Hepatocyte (in vitro differentiated cells): ENCODE data around the gene CRISP1.

Experiments used
- EZH2 ChIP-seq: fragments of 200-600 bp; sonication (generic); IDR thresholded peaks from 2 replicates; pipeline ENCODE4 v1.6.1; 2016; ENCODE audit warnings: antibody characterized with exemption, mild to moderate bottlenecking, borderline replicate concordance
- TF ChIP-seq, protein P1 (sequence below): fragments of 200-600 bp; sonication (generic); IDR thresholded peaks from 2 replicates; pipeline ENCODE4 v1.5.1; 2016; ENCODE audit warnings: antibody characterized with exemption, mild to moderate bottlenecking; ENCODE audit not compliant: poor library complexity

DNA sequence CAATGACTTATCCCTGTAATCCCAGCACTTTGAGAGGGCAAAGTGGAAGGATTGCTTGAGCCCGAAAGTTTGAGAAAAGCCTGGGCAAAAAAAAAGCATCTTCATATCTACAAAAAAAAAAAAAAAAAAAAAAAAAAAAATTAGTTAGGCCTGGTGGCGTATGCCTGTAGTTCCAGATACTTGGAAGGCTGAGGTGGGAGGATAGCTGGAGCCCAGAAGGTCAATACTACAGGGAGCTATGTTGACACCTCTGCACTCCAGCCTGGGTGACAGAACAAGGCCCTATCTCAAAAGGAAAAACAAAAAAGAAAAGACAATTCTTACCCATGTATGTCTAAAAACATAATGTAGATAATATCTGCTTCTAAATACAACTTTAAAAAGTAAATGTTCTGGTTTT, 27.2 kb downstream of the CRISP1 start:
- TF ChIP-seq, protein P1, sequence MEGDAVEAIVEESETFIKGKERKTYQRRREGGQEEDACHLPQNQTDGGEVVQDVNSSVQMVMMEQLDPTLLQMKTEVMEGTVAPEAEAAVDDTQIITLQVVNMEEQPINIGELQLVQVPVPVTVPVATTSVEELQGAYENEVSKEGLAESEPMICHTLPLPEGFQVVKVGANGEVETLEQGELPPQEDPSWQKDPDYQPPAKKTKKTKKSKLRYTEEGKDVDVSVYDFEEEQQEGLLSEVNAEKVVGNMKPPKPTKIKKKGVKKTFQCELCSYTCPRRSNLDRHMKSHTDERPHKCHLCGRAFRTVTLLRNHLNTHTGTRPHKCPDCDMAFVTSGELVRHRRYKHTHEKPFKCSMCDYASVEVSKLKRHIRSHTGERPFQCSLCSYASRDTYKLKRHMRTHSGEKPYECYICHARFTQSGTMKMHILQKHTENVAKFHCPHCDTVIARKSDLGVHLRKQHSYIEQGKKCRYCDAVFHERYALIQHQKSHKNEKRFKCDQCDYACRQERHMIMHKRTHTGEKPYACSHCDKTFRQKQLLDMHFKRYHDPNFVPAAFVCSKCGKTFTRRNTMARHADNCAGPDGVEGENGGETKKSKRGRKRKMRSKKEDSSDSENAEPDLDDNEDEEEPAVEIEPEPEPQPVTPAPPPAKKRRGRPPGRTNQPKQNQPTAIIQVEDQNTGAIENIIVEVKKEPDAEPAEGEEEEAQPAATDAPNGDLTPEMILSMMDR = no peak
- TF ChIP-seq EZH2 = no peak
